Prostate gland (tissue), 2 donors: ENCODE measurements around the gene MRPS6. TPM values are rescaled to one million over a fixed set of nuclear protein-coding genes. Genes with fewer than 3 reads are reported as not detected.

Experiments
- DNase-seq: peaks from one replicate; pipeline ENCODE4 v3.0.0-alpha.2; 2019; ENCODE audit warnings: low spot score
- H3K27ac ChIP-seq, 2 donors: fragments of 200-600 bp; sonication (generic); 2 replicates each; pipeline ENCODE4 v1.5.1; 2017 to 2019
- H3K27me3 ChIP-seq: fragments of 200-600 bp; sonication (generic); replicated peaks from 2 replicates; pipeline ENCODE4 v1.5.1; 2019; ENCODE audit not compliant: insufficient read depth
- H3K36me3 ChIP-seq, 2 donors: fragments of 200-600 bp; sonication (generic); 1 replicate in 1 of 2; 2 replicates in 1 of 2; pipeline versions ENCODE4 v1.5.1 to v1.8.1; 2017 to 2019
- H3K4me1 ChIP-seq: fragments of 200-600 bp; sonication (generic); replicated peaks from 2 replicates; pipeline ENCODE4 v1.5.1; 2019
- H3K4me3 ChIP-seq, 2 donors: fragments of 200-600 bp; sonication (generic); 2 replicates each; pipeline ENCODE4 v1.5.1; 2017 to 2019
- H3K9me3 ChIP-seq: fragments of 200-600 bp; sonication (generic); 2 replicates; pipeline ENCODE4 v1.5.1; 2017
- CTCF ChIP-seq, 4 experiments: fragments of 200-600 bp in 2 of 4; fragments of 450-650 bp in 2 of 4; sonication (generic) in 2 of 4; IDR thresholded peaks; 1 replicate in 3 of 4; 2 replicates in 1 of 4; pipeline ENCODE4 v1.5.1; 2016 to 2019; ENCODE audit warnings: antibody characterized with exemption in 4 of 4, mild to moderate bottlenecking in 2 of 4, moderate library complexity in 2 of 4
- POLR2A ChIP-seq: fragments of 450-650 bp; IDR thresholded peaks from one replicate; pipeline ENCODE4 v1.6.1; 2016; ENCODE audit warnings: antibody characterized with exemption, mild to moderate bottlenecking
- POLR2AphosphoS5 ChIP-seq: sonication (generic); formaldehyde crosslinking; IDR thresholded peaks from one replicate; pipeline ENCODE4 v1.6.1; 2017; ENCODE audit warnings: antibody characterized with exemption
- WGBS: methylation state at CpG from one replicate; pipeline ENCODE4 v1.1.5; 2018; 5-methylcytosine and 5-hydroxymethylcytosine counted together
- intact Hi-C: fragments of 100-400 bp; cut with DNase I; formaldehyde crosslinking; loops from one replicate; pipeline ENCODE4 v1.14.2; 2022
- total RNA-seq, 2 donors: library from RNA; depleted of rRNA; stranded (reverse); fragments of >200 nt; gene quantifications; one replicate each; pipeline ENCODE4 v1.1.0, GENCODE V29; 2016

Gene MRPS6
- total RNA-seq, 2 donors from 2014 or later: 24.9 to 75.8 TPM

- no peak for DNase-seq
- H3K27me3 ChIP-seq: no peaks in the 10 kb centered on the region
- H3K4me3 ChIP-seq: no peak overlapping the region
- H3K27ac ChIP-seq: no peak overlapping the region
- intact Hi-C loops: no loop called here
- WGBS: 88% methylated on average over 15 of the region's 15 CpGs
- H3K9me3 ChIP-seq: no peaks in the 10 kb centered on the region
- no peak for TF ChIP-seq POLR2AphosphoS5
- H3K4me1 ChIP-seq: no peaks in the 10 kb centered on the region
- H3K36me3 ChIP-seq: no peaks in the 10 kb centered on the region
These were observed 111.8 kb downstream of the MRPS6 start for GRCh38 chr21:34185026-34185750.

DNA sequence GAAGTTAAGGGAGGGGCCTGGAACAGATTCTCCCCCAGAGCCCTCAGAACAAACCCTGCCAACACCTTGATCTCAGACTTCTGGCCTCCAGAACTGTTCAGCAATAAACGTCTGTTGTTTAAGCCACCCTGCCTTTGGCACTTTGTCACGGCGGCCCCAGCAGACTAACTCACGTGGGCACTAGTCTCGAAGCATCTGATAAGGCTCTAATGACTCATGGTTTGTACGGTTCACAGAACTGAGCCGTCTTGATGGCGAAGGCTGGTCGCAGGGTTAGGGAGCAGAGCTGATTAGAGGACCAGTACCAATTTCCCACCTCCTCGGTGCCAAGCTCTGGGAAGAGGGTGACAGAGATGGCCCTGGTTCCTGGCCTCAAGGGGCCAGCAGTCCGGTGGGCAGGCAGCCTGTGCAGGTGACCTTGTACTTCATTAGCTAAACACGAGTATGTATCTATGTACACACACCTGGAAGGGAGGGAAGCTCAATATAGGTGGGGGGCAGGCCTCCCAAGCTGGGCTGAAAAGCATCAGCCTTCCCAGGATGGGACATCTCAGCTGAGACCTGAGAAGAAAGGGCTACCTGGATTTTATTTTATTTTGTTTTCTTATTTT, 112.8 kb downstream of the MRPS6 start:
- Histone ChIP-seq H3K4me1 (no peaks in the 10 kb centered on the region), H3K4me3 (no peak overlapping the region), H3K9me3 (no peaks in the 10 kb centered on the region), H3K27me3 (no peaks in the 10 kb centered on the region), H3K27ac (no peak overlapping the region), H3K36me3 (no peaks in the 10 kb centered on the region)
- 64% methylated on average over 12 of the region's 12 CpGs for WGBS
- no peak for TF ChIP-seq POLR2AphosphoS5
- no peak for TF ChIP-seq CTCF (IDR thresholded peaks at IDR 0.05)
- TF ChIP-seq POLR2A: no peak
- DNase-seq: no peak
- intact Hi-C loops: no loop called here

- no peaks in the 10 kb centered on the region for H3K9me3 ChIP-seq
- no peak for DNase-seq
- TF ChIP-seq CTCF (IDR thresholded peaks at IDR 0.05) (no peak), POLR2AphosphoS5 (no peak), POLR2A (no peak)
- H3K27ac ChIP-seq: no peak overlapping the region
- no peak overlapping the region for H3K4me3 ChIP-seq
- 66% methylated on average over 6 of the region's 6 CpGs for WGBS
- no peaks in the 10 kb centered on the region for H3K27me3 ChIP-seq
- intact Hi-C loops: no loop called here
- H3K36me3 ChIP-seq: no peaks in the 10 kb centered on the region
- H3K4me1 ChIP-seq: no peaks in the 10 kb centered on the region
These were observed 114.6 kb downstream of the MRPS6 start for GRCh38 chr21:34187935-34188334.

- no peaks in the 10 kb centered on the region for H3K36me3 ChIP-seq
- H3K9me3 ChIP-seq: no peaks in the 10 kb centered on the region
- intact Hi-C loops: no loop called here
- H3K4me3 ChIP-seq: no peak overlapping the region
- no peak for DNase-seq
- WGBS: 89% methylated on average over 3 of the region's 3 CpGs
- no peak for TF ChIP-seq POLR2AphosphoS5
- TF ChIP-seq POLR2A: no peak
- TF ChIP-seq CTCF (IDR thresholded peaks at IDR 0.05): no peak
- H3K27me3 ChIP-seq: no peaks in the 10 kb centered on the region
- no peak overlapping the region for H3K27ac ChIP-seq
- H3K4me1 ChIP-seq: no peaks in the 10 kb centered on the region
These were observed 116.1 kb downstream of the MRPS6 start for GRCh38 chr21:34189506-34189905.

- no peak for DNase-seq
- intact Hi-C loops: no loop called here
- H3K36me3 ChIP-seq: no peaks in the 10 kb centered on the region
- H3K4me1 ChIP-seq: no peaks in the 10 kb centered on the region
- no peak for TF ChIP-seq POLR2A
- TF ChIP-seq POLR2AphosphoS5: no peak
- TF ChIP-seq CTCF (IDR thresholded peaks at IDR 0.05): no peak
- WGBS: 57% methylated on average over 7 of the region's 7 CpGs
- H3K27me3 ChIP-seq: no peaks in the 10 kb centered on the region
- no peaks in the 10 kb centered on the region for H3K9me3 ChIP-seq
- no peak overlapping the region for H3K27ac ChIP-seq
- H3K4me3 ChIP-seq: no peak overlapping the region
These were observed 117.4 kb downstream of the MRPS6 start for GRCh38 chr21:34190576-34191321.
